ENCODE measurements around the gene ANO10.
"Not testable (repeated sequence)": the region's sequence is repeated elsewhere in the genome, so short reads cannot be mapped to it uniquely, and the experiment has no call there.

ANO10 gene

GRCh38 chr3:43515970-43516635, 105.7 kb downstream of the ANO10 start:
- DNase-seq (ENCODE audit: low spot score) = no peak

- DNase-seq (ENCODE audit: low spot score) = no peak
These were observed 106.4 kb downstream of the ANO10 start for GRCh38 chr3:43515208-43515917.

- DNase-seq (ENCODE audit: low spot score) = no peak
These were observed 108.9 kb downstream of the ANO10 start for GRCh38 chr3:43512754-43513404.

GRCh38 chr3:43506644-43507043, 115.2 kb downstream of the ANO10 start:
- DNase-seq (ENCODE audit: low spot score) = no peak

- DNase-seq (ENCODE audit: low spot score) = no peak
These were observed 116.5 kb downstream of the ANO10 start for GRCh38 chr3:43505351-43505750.

GRCh38 chr3:43503067-43503728, 118.6 kb downstream of the ANO10 start:
- peak; percentile 20 for DNase-seq (ENCODE audit: low spot score)

GRCh38 chr3:43499256-43499655, 122.6 kb downstream of the ANO10 start:
- DNase-seq (ENCODE audit: low spot score) = peak; percentile 47

- no peak for DNase-seq (ENCODE audit: low spot score)
These were observed 123.9 kb downstream of the ANO10 start for GRCh38 chr3:43497905-43498365.

GRCh38 chr3:43497422-43497821, 124.4 kb downstream of the ANO10 start:
- no peak for DNase-seq (ENCODE audit: low spot score)

- DNase-seq (ENCODE audit: low spot score) = no peak
These were observed 125.0 kb downstream of the ANO10 start for GRCh38 chr3:43496740-43497375.

- not testable (repeated sequence) for DNase-seq (ENCODE audit: low spot score)
These were observed 128.9 kb downstream of the ANO10 start for GRCh38 chr3:43492932-43493331.

GRCh38 chr3:43491807-43492206, 130.0 kb downstream of the ANO10 start:
- DNase-seq (ENCODE audit: low spot score) = not testable (repeated sequence)

- no peak for DNase-seq (ENCODE audit: low spot score)
These were observed 131.1 kb downstream of the ANO10 start for GRCh38 chr3:43490640-43491185.

- DNase-seq (ENCODE audit: low spot score) = no peak
These were observed 131.9 kb downstream of the ANO10 start for GRCh38 chr3:43489930-43490329.

- DNase-seq (ENCODE audit: low spot score) = no peak
These were observed 135.9 kb downstream of the ANO10 start for GRCh38 chr3:43485931-43486330.

GRCh38 chr3:43484926-43485488, 136.8 kb downstream of the ANO10 start:
- no peak for DNase-seq (ENCODE audit: low spot score)

- DNase-seq (ENCODE audit: low spot score) = no peak
These were observed 140.4 kb downstream of the ANO10 start for GRCh38 chr3:43481375-43481774.

GRCh38 chr3:43478839-43479238, 143.0 kb downstream of the ANO10 start:
- DNase-seq (ENCODE audit: low spot score) = not testable (repeated sequence)

- no peak for DNase-seq (ENCODE audit: low spot score)
These were observed 143.6 kb downstream of the ANO10 start for GRCh38 chr3:43478118-43478785.

- no peak for DNase-seq (ENCODE audit: low spot score)
These were observed 144.2 kb downstream of the ANO10 start for GRCh38 chr3:43477600-43477999.

GRCh38 chr3:43473737-43474136, 148.1 kb downstream of the ANO10 start:
- peak; percentile 10 for DNase-seq (ENCODE audit: low spot score)

Measured in globus pallidus (tissue), 1 donor.